ENCODE measurements around the gene PHF5A. TPM values are rescaled to one million over a fixed set of nuclear protein-coding genes. Genes with fewer than 3 reads are reported as not detected.
A peak's percentile ranks its signal among the peaks of the same experiment; 100 is the strongest.
"Not testable (repeated sequence)": the region's sequence is repeated elsewhere in the genome, so short reads cannot be mapped to it uniquely, and the experiment has no call there.

Gene PHF5A
- total RNA-seq, 2 experiments from 2014 or later: 41.3 to 44.2 TPM

DNA sequence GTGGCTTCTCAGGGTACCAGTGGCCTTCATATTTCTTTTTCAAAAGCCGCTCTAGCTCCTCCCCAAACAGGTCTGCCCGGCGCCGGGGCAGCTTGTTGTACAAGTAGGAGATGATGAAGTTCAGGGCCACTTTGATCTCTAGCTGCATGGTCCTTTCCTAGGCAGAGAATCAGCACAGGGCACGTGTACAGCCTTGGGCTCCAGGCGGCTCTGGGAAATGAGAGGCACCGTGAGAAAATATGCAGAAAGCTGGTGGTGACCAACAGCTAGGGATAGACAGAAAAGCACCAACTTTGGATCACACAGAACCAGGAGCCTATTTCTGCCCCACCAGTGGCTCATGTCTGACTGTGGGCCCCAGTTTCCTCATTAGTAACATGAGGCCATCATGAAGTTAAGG is 31.3 kb downstream of the PHF5A start:
- DNase-seq: no peak
- Histone ChIP-seq H3K4me1 (ENCODE audit: insufficient read depth, low read length) (peaks cover 23% of the 10 kb centered on the region), H3K4me3 (ENCODE audit: low read length) (no peak overlapping the region), H3K9me3 (ENCODE audit: control insufficient read depth in 1 of 2, insufficient read depth in 1 of 2, low read length in 2 of 2) (no peaks in the 10 kb centered on the region), H3K27me3 (ENCODE audit: control insufficient read depth in 1 of 2, insufficient read depth in 2 of 2, low read length in 2 of 2) (no peaks in the 10 kb centered on the region), H3K27ac (ENCODE audit: low read depth in 1 of 2, low read length in 2 of 2) (no peak overlapping the region), H3K36me3 (ENCODE audit: insufficient read depth, low read length) (peaks cover 44% of the 10 kb centered on the region)
- Mint-ChIP-seq H3K4me1 (ENCODE audit: low read depth) (peaks cover 2% of the 10 kb centered on the region), H3K9me3 (no peaks in the 10 kb centered on the region), H3K36me3 (ENCODE audit: low read depth) (peaks cover 32% of the 10 kb centered on the region), H3K4me3 (no peak overlapping the region), H3K27me3 (no peaks in the 10 kb centered on the region), H3K27ac (no peak overlapping the region)
- intact Hi-C loops (cut with DNase I, micrococcal nuclease): no loop called here
- no peak for ATAC-seq (ENCODE audit: poor library complexity)
- ChIA-PET POLR2A (interaction anchor here (0.8 to 2.9 kb wide), 3 partner anchors 9 to 25 kb away, joined by 3 to 11 read pairs (median 4); partner anchors contain the start of gene TOB2), CTCF (no interaction called here)
- TF ChIP-seq, protein P1, sequence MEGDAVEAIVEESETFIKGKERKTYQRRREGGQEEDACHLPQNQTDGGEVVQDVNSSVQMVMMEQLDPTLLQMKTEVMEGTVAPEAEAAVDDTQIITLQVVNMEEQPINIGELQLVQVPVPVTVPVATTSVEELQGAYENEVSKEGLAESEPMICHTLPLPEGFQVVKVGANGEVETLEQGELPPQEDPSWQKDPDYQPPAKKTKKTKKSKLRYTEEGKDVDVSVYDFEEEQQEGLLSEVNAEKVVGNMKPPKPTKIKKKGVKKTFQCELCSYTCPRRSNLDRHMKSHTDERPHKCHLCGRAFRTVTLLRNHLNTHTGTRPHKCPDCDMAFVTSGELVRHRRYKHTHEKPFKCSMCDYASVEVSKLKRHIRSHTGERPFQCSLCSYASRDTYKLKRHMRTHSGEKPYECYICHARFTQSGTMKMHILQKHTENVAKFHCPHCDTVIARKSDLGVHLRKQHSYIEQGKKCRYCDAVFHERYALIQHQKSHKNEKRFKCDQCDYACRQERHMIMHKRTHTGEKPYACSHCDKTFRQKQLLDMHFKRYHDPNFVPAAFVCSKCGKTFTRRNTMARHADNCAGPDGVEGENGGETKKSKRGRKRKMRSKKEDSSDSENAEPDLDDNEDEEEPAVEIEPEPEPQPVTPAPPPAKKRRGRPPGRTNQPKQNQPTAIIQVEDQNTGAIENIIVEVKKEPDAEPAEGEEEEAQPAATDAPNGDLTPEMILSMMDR (IDR thresholded peaks at IDR 0.05): no peak

DNA sequence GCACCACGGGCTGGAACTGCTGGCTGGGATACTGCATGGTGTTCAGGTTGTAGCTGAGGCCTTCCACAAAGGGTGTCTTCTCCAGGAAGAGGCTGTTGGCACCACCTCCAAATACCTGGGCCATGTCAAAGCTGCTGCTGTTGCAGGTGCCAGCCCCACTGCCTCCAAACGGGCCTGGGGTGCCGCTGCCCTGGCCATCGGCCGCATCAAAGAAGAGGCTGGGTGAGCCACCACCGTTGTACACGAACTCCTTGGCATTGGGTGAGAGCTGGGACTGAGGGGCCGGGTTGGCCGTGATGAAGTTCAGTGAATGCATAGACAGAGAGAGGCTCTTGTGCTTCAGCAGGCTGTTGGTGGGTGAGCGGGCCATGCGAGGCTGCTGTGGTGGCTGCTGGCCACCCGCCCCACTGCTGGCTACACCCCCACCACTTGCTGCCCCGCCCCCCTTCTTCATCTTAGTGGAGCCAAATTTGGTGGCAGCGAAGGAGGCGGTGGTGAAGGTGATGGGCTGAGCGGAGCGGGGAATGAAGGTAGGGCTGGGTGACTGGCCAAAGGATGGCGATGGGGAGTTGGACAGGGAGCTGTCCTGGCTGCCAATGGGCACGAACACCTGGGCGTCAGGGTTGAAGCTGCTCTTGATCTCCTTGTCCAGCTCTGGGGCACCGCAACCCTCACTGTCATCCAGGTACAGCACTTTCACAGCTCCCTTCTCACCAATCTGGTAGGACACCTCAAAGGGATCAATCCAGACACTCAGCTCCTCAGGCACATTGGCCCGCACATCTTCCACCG is 32.0 kb downstream of the PHF5A start:
- ATAC-seq (ENCODE audit: poor library complexity) (no peak), DNase-seq (no peak)
- Mint-ChIP-seq H3K4me3 (no peak overlapping the region), H3K27me3 (no peaks in the 10 kb centered on the region), H3K36me3 (ENCODE audit: low read depth) (peaks cover 36% of the 10 kb centered on the region), H3K9me3 (no peaks in the 10 kb centered on the region), H3K27ac (peak overlapping the region; percentile 9), H3K4me1 (ENCODE audit: low read depth) (no peaks in the 10 kb centered on the region)
- Histone ChIP-seq H3K9me3 (ENCODE audit: control insufficient read depth in 1 of 2, insufficient read depth in 1 of 2, low read length in 2 of 2) (no peaks in the 10 kb centered on the region), H3K27me3 (ENCODE audit: control insufficient read depth in 1 of 2, insufficient read depth in 2 of 2, low read length in 2 of 2) (no peaks in the 10 kb centered on the region), H3K27ac (ENCODE audit: low read depth in 1 of 2, low read length in 2 of 2) (no peak overlapping the region), H3K4me1 (ENCODE audit: insufficient read depth, low read length) (peaks cover 22% of the 10 kb centered on the region), H3K4me3 (ENCODE audit: low read length) (no peak overlapping the region), H3K36me3 (ENCODE audit: insufficient read depth, low read length) (peaks cover 49% of the 10 kb centered on the region)
- CTCF ChIA-PET: no interaction called here
- POLR2A ChIA-PET: interaction anchor here (0.6 to 2.9 kb wide), 4 partner anchors 9 to 324 kb away, joined by 3 to 11 read pairs (median 4); partner anchors contain the start of gene TOB2
- TF ChIP-seq, protein P1 (IDR thresholded peaks at IDR 0.05): no peak
- intact Hi-C loops (cut with DNase I, micrococcal nuclease): no loop called here

DNA sequence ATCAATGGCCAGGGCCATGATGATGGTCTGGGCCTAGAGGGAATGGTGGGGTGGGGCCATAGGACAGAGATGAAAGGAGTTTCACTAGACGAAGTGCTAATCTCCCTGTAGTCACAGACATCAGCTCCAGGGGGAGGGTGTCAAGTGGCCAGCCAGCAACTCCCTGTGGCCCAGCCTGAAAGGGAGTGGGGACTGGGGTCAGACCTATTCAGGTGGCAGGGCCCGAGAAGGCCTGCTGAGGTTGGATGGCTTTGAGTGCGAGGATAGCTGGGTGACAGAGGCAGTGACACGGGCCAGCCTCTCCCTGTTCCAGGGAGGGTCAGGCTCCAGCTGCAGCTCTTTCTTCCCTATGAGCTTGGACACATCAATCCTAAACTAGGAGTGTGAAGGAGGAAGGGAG is 32.9 kb downstream of the PHF5A start:
- H3K36me3 Mint-ChIP-seq (ENCODE audit: low read depth): peaks cover 41% of the 10 kb centered on the region
- no peak overlapping the region for H3K4me3 ChIP-seq (ENCODE audit: low read length)
- no peaks in the 10 kb centered on the region for H3K4me1 Mint-ChIP-seq (ENCODE audit: low read depth)
- peak overlapping the region in 1 of 2 donors; percentile 29 for H3K27ac ChIP-seq (ENCODE audit: low read depth in 1 of 2, low read length in 2 of 2)
- no peak overlapping the region for H3K4me3 Mint-ChIP-seq
- ATAC-seq (ENCODE audit: poor library complexity) (no peak), DNase-seq (no peak)
- POLR2A ChIA-PET: interaction anchor here (0.6 to 2.9 kb wide), 2 partner anchors 10 to 325 kb away, joined by 3 to 11 read pairs; partner anchors contain the start of gene TOB2
- H3K9me3 Mint-ChIP-seq: no peaks in the 10 kb centered on the region
- intact Hi-C loops (cut with DNase I, micrococcal nuclease): no loop called here
- TF ChIP-seq, protein P1 (IDR thresholded peaks at IDR 0.05): no peak
- H3K27ac Mint-ChIP-seq: peak overlapping the region; percentile 9
- no peaks in the 10 kb centered on the region for H3K9me3 ChIP-seq (ENCODE audit: control insufficient read depth in 1 of 2, insufficient read depth in 1 of 2, low read length in 2 of 2)
- H3K36me3 ChIP-seq (ENCODE audit: insufficient read depth, low read length): peaks cover 56% of the 10 kb centered on the region
- no peaks in the 10 kb centered on the region for H3K27me3 Mint-ChIP-seq
- H3K27me3 ChIP-seq (ENCODE audit: control insufficient read depth in 1 of 2, insufficient read depth in 2 of 2, low read length in 2 of 2): no peaks in the 10 kb centered on the region
- CTCF ChIA-PET: no interaction called here
- H3K4me1 ChIP-seq (ENCODE audit: insufficient read depth, low read length): peaks cover 22% of the 10 kb centered on the region

DNA sequence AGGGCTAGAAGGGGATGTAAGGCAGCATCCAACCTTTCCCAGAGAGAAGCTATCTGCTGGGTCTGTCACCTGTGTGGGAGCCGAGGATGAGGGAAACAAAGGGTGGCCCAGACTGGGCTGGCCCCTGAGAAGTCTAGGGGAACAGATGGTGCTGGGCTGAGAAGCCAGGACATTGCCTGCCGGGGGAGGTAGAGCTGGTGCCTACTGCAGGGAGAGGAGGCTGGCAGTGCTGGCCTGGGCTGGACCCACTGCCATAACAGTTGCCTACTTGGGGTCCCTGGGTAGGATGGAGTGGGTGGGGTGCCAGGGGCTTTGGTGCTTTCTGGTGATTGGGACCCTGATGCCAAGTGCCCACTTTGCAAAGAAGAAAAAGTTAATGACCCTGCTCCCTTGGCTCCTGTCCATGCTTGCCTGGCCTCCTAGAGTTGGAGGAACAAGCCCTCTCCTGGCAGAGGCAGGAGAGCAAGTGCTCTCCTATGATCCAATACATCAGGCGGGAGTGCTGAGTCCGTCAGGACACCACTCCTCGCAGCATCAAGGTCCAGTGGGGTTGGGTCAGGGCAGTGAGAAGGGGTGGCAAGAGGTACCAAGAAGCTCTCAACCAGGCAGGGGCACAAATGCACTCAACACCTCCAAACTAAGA is 34.0 kb downstream of the PHF5A start:
- H3K27ac Mint-ChIP-seq; H3K27me3 ChIP-seq (ENCODE audit: control insufficient read depth in 1 of 2, insufficient read depth in 2 of 2, low read length in 2 of 2); intact Hi-C loops (cut with DNase I, micrococcal nuclease); H3K4me1 Mint-ChIP-seq (ENCODE audit: low read depth); H3K27ac ChIP-seq (ENCODE audit: low read depth in 1 of 2, low read length in 2 of 2); CTCF ChIA-PET; H3K9me3 Mint-ChIP-seq; H3K9me3 ChIP-seq (ENCODE audit: control insufficient read depth in 1 of 2, insufficient read depth in 1 of 2, low read length in 2 of 2); ATAC-seq (ENCODE audit: poor library complexity); H3K27me3 Mint-ChIP-seq; POLR2A ChIA-PET; DNase-seq; H3K4me3 Mint-ChIP-seq; H3K4me3 ChIP-seq (ENCODE audit: low read length): not testable (repeated sequence)
- H3K4me1 ChIP-seq (ENCODE audit: insufficient read depth, low read length): peaks cover 22% of the 10 kb centered on the region
- H3K36me3 ChIP-seq (ENCODE audit: insufficient read depth, low read length): peaks cover 57% of the 10 kb centered on the region
- H3K36me3 Mint-ChIP-seq (ENCODE audit: low read depth): peaks cover 41% of the 10 kb centered on the region

DNA sequence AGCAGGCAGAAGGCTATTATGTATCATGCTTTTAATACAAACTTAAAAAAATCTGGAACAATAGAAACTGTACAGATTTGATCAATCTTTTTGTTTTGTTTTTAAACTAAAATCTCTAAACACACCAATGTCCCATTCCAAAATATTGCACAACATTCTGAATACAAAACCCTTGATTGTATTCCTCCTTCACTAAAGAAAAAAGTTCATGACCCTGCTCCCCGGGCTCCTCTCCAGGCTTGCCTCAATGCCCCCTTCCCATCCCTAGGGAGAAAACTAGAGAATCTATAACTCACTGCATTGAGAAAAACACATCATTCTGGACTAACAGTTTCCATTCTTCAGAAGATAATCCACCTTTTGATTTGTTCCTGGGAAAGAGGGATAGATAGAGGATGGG is 35.0 kb downstream of the PHF5A start:
- intact Hi-C loops (cut with DNase I, micrococcal nuclease); POLR2A ChIA-PET; H3K9me3 ChIP-seq (ENCODE audit: control insufficient read depth in 1 of 2, insufficient read depth in 1 of 2, low read length in 2 of 2); ATAC-seq (ENCODE audit: poor library complexity); H3K27me3 Mint-ChIP-seq; H3K27ac Mint-ChIP-seq; H3K4me3 ChIP-seq (ENCODE audit: low read length); H3K4me1 Mint-ChIP-seq (ENCODE audit: low read depth); H3K27me3 ChIP-seq (ENCODE audit: control insufficient read depth in 1 of 2, insufficient read depth in 2 of 2, low read length in 2 of 2); H3K27ac ChIP-seq (ENCODE audit: low read depth in 1 of 2, low read length in 2 of 2); CTCF ChIA-PET; DNase-seq; H3K9me3 Mint-ChIP-seq; H3K4me3 Mint-ChIP-seq: not testable (repeated sequence)
- H3K4me1 ChIP-seq (ENCODE audit: insufficient read depth, low read length): peaks cover 18% of the 10 kb centered on the region
- H3K36me3 ChIP-seq (ENCODE audit: insufficient read depth, low read length): peaks cover 57% of the 10 kb centered on the region
- H3K36me3 Mint-ChIP-seq (ENCODE audit: low read depth): peaks cover 36% of the 10 kb centered on the region
